Iris pigment epithelial cell (primary cell): Measurements from ENCODE around the gene FCMR.

Experiments used
- DNase-seq: peaks from one replicate; pipeline ENCODE4 v3.0.0-alpha.2; 2011; ENCODE audit warnings: low read depth

FCMR gene

DNA sequence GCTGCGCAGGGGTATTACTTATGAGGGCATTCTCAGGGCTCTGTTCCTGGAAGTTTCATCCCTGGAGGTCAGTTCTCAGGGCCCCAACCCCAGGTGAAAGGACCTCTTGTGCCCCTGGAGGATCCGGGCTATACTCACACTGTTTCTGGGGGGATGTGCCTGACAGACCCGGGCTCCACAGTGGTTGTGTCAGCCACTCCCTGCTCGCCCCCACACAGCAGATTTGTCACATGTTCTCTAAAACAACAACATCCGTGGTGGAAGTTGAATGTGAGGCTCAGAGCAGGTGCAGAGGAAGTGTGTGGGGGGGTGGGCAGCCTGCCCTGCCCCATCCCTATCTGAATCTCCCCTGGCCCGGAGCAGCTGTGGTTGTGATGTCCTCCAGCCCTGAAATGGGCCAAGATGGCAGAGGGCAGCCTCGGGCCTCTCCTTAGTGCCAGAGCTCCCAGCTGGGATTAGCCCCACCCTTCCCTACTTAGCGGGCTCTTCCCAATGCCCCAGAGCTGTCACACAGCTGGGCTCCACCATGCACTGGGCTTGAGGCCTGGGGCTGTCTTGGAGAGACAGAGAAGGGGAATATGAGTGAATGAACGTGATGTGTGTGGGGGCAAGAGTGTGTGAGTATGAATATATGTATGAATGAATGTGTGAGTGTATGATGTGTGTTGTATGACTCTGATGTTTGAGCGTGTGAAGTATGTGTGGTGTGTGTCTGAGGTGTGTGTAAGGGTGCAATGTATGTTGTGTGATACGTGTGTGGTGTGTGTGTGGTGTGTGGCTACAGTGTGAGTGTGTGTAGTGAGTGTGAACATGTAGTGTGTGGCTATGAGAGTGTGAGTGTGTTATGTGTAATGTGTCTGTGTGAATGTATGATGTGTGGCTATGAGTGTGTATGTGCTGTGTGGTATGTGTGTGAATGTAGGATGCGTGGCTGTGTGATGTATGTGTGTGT, 1.5 kb upstream of the FCMR start:
- no peak for DNase-seq

DNA sequence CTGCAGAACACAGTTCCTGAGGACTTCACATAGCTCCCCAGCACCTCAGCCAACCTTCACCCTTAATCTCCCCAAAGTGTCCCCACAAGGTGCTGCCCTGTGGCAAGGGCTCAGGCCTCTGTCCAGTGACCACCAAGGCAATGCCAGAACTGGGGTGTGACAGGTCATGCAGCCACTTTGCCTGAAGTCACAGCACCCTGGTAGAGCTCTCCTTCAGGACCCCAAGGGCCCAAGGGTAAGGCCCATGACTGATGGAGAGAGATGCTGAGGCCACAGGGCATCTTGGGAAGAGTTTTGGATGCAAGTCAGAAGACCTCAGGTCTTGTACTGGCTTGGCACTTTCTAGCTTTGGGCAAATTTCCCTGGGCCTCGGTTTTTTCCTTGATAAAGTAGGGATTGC, 783 bp upstream of the FCMR start:
- DNase-seq: no peak

GRCh38 chr1:206918076-206918475, 3.7 kb downstream of the FCMR start:
- no peak for DNase-seq

DNA sequence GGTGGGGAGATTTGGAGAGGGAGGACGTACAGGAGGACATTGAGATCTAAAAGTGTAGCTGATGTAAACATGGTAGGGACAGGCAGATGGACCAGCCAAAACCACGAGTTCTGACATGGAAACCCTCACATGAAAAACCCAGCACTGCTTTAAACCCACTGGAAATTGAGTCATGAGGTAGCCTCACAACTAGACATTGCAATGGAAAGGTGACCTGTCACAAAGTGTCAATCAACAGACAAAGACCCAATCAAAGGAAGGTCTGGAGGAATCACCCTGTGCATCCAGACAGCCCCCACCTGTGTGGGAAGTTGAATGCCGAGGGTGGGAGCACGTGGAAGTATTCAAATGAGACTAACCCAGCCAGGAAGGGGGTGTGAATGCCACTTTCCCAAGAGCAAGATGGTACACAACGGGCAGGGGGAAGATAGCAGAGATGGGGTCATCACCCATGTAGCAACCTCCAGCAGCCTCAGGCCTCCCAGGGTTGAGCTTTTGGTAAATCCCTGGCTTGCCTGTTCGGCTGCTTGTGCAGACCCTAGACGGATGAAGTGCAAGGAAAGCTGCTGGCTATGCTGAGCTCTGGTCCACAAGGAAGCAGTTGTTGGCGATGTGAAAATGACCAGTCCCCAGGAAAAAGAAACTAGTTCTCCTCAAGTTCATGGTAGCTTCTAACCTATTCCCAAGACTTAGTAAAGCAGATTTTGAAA, 5.6 kb downstream of the FCMR start:
- DNase-seq: no peak

GRCh38 chr1:206915030-206915735, 6.6 kb downstream of the FCMR start:
- DNase-seq: no peak

DNA sequence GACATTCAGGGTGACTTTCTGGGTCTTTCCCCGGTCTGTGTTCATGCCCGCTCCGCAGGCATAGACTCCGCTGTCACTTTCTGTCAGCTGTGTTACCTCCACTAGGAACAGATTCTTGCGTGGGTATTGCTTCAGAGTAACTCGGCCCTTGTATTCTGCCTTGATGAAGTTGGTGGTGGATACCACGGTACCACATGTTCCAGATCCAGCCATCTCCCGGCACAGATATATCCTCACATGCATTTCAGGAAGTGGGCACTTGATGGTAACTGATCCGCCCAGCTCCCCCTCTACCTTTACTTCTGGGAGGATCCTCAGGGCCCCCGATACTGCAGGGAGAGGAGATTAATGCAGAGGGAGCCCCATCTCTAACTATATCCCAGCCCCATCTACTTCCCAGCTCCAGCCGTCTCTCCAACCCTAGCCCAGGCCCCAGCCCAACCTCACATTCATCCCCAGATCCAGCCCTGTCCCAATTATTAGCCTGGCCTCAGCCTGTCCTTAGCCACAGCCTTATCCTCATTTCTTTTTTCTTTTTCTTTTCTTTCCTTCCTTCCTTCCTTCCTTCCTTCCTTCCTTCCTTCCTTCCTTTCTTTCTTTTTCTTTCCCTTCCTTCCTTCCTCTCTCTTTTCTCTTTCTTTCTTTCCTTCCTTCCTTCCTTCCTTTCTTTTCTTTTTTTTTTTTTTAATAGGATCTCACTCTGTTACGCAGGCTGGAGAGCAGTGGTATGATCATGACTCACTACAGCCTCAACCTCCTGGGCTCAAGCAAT, 7.8 kb downstream of the FCMR start:
- no peak for DNase-seq

DNA sequence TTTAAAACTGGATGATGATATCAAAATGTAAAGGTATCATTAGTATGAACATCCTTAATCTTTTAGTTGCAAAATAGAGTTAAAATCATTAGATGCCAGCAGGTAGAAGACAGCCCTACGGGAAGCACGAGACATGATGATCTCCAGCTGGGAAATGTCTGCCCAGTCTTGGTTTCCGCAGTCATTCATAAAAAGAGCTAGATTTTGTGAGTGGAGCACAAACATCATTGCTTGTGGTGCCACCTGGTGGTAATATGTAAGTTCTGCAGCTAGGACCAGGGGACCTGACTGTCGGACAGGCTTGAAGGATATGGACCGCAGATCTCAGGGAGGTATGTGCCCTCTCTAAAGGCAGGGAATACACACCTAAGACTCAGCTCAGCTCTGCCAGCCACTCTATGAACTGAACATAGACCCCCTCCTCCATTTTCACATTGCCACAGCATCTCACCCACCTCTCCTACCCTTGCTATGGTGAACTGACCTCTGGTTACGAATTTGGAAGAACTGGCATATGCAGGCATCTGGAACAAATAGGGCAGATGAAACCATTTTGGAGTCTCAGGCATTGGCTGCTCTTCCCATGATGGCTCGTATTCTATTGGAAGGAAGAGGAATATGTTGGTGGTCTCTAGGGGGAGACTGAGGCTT, 9.2 kb downstream of the FCMR start:
- DNase-seq: peak; percentile 68

GRCh38 chr1:206911064-206911663, 10.6 kb downstream of the FCMR start:
- peak; percentile 66 for DNase-seq

- no peak for DNase-seq
Observed at GRCh38 chr1:206909883-206910318, 11.8 kb downstream of the FCMR start.

GRCh38 chr1:206909161-206909882, 12.4 kb downstream of the FCMR start:
- DNase-seq: no peak

DNA sequence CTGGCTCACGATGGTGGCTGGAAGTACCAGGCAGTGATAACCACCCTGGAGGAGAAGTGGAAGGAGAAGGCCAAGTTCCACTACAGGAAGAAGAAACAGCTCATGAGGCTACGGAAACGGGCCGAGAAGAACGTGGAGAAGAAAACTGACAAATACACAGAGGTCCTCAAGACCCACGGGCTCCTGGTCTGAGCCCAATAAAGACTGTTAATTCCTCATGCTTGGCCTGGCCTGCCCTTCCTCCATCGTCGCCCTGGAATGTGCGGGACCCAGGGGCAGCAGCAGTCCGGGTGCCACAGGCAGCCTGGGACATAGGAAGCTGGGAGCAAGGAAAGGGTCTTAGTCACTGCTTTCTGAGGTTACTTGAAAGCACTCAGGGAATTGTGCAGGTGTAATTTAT, 13.7 kb downstream of the FCMR start:
- no peak for DNase-seq

DNA sequence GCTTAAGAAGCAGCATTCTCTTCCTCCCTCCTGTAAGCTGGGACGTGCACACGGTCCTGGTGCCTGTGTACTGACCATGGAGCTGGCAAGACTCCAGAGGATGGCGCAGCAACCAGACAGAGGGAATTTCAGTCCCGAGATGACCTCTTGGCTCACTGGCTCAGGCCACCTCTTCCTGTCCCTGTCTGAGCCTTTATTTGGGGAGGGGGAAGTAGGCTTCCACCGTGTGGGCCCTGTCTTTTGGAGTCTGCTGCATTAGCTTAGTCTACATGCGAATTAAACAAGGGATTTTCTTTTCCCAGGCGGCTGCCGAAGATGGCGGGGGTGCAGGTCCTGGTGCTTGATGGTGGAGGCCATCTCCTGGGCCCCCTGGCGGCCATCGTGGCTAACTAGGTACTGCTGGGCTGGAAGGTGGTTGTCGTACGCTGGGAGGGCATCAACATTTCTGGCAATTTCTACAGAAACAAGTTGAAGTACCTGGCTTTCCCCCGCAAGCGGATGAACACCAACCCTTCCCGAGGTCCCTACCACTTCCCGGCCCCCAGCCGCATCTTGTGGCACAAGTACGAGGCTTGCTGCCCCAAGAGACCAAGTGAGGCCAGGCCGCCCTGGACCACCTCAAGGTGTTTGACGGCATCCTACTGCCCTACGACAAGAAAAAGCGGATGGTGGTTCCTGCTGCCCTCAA, 14.3 kb downstream of the FCMR start:
- peak; percentile 25 for DNase-seq

DNA sequence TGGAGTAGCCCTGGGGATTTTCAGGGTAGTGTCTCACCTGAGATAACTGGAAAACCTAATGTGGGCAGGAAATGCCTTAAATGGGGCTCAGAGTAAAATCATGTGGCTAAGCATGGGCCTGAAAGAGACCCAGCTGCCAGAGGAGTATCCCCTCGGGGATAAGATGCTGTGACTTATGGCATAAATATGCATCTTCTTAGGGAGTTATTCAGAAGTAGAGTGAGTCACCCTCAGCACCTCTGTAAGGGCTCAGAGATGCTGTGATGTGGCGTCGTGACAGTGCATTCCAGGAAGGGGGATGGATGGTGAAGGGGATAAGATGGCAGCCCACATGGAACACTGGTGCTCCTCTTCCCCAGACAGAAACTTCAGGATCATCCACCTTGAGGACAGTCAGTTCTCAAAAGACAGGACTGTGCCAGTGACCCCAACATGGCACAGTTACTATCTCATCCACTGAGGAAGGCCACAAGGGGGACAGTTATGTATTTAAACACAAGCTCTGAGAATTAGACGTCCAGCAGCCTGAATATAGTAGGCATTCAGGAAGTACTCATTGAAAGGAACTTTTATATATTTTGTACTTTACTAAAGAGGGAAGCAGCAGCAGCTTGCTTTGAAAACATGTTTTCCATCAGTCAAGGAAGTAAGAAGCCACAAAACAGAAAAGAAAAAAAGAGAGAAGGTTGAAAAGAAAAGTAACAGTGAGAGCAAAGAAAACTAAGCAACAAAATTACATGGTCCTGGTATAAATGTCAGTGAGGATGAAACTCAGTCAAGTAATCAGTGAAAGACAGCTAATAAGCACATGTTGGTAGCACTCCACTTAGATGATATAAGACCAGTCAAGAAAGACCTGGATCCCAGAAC, 16.2 kb downstream of the FCMR start:
- DNase-seq: peak; percentile 86

- no peak for DNase-seq
Observed at GRCh38 chr1:206904423-206905142, 17.2 kb downstream of the FCMR start.

- peak; percentile 41 for DNase-seq
Observed at GRCh38 chr1:206903687-206904086, 18.1 kb downstream of the FCMR start.

DNA sequence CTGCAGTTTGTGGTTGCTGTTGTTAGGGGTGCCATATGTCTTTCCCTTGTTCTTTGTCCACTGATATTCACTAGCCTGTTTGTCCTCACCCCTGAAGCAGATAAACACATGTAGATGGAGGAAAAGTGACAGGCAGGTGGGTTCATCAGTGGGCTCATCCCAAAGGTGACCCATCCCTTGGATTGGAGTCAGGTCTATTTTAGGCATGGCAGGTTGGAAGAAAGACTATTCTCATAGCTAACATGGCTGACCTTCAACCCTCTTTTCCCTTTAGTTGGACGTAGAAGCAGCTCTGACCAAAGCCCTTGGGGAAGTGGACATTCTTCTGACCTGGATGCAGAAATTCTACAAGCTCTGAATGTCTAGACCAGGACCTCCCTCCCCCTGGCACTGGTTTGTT, 19.0 kb downstream of the FCMR start:
- no peak for DNase-seq

DNA sequence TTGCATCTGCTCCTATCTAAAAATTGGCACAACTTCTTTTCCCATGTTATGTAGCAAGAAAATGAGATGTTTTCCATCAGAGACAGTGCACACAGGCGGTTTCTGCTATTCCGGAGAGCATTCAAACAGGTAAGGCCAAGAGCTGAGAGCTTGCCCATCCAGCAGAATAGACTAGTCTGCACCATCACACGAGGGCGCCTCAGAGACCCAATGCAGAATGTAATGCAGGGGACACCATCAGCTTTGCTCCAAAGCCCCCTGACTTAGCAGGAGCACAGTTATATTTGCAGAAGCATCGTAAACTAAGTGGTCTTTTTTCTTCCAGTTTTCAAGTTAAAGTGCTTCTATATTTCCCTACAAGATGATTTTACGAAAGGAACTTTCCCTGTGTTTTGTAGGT, 19.8 kb downstream of the FCMR start:
- no peak for DNase-seq

DNA sequence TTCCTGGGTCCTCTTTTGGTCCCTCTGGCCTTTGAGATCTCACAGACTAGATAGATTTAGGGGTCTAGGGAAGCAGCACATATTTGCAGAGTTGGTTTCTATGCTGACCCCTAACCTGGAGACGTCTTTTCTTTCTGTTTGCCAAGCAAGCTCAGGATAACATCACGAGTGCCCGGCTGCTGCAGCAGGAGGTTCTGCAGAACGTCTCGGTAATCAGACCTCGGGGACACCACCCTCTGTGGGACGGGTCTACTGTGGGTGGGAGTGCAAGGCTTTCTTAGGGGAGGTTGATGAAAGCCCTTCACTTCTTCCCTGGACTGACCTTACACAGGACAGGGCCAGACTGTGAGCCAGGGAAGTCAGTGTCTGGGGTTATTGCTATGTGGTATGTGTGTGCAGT, 21.6 kb downstream of the FCMR start:
- DNase-seq: no peak
